ENCODE measurements around the gene G3BP1.
"Not testable (repeated sequence)": the region's sequence is repeated elsewhere in the genome, so short reads cannot be mapped to it uniquely, and the experiment has no call there.

Gene G3BP1

DNA sequence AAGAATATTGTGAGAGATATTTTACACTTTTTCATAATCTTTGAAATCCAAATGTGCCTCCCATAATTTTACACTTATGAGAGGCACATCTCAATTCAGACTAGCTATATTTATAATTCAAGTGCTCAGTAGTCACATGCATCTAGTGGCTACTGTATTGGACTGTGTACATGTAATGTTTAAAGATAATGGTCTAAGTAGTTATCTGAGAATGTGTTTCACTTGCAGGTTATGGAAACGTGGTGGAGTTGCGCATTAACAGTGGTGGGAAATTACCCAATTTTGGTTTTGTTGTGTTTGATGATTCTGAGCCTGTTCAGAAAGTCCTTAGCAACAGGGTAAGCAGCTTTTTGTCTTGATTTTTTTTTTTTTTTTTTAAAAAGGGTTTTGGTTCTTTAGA lies 28.8 kb downstream of the G3BP1 start:
- DNase-seq, result peak; percentile 65

- DNase-seq, result peak; percentile 86
Measured at GRCh38 chr5:151805414-151806223, 33.9 kb downstream of the G3BP1 start.

DNA sequence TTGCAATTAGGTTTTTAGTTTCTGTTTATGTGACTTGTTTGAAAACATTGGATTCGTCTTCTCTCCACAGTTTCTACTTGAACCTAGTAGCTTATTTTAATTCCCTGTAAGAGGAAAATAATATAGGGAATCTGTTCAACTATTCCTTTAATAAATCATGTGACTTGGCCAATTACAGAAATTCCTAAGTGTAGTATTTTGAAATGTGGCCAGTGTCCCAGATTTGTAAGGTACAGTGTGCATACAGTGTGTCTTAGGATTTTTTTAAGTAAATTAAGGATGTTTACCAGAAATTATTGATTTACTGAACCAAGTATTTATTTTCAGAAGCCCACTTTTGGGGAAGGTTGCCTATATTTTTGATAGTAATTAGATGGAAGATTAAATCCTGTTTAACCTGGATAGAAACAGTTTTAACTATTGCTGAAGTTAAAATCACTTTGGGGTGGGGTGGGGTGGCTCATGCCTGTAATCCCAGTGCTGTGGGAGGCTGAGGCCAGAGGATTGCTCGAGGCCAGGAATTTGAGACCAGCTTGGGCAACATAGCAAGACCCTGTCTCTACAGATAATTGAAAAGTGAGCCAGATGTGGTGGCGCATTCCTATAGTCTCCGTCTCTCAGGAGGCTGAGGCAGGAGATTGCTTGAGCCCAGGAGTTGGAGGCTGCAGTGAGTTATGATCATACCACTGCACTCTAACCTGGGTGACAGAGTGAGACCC lies 36.9 kb downstream of the G3BP1 start:
- no peak for DNase-seq

- DNase-seq, result no peak
Measured at GRCh38 chr5:151810449-151810848, 38.7 kb downstream of the G3BP1 start.

DNA sequence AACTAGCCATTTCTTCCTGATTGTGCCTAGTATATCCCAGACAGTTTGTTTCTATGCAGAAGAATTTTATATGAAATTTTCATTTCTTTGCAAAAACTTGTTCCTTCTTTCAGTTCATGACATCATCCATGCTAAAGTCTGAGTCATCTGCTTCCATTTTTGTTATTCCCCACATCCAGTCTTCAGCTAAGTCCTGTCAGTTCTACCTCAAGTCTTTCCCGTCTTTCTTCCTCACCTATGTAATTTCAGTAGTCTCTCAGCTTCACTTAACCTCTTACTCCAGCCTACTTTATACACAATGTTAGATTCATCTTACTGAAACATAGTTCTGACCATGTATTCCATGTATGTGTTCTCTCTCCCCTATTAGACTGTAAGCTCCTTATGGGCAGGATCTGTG lies 39.1 kb downstream of the G3BP1 start:
- no peak for DNase-seq

- DNase-seq, result no peak
Measured at GRCh38 chr5:151811593-151812321, 40.0 kb downstream of the G3BP1 start.

GRCh38 chr5:151812757-151813309 lies 41.1 kb downstream of the G3BP1 start:
- no peak for DNase-seq

GRCh38 chr5:151815051-151815450 lies 43.3 kb downstream of the G3BP1 start:
- no peak for DNase-seq

DNA sequence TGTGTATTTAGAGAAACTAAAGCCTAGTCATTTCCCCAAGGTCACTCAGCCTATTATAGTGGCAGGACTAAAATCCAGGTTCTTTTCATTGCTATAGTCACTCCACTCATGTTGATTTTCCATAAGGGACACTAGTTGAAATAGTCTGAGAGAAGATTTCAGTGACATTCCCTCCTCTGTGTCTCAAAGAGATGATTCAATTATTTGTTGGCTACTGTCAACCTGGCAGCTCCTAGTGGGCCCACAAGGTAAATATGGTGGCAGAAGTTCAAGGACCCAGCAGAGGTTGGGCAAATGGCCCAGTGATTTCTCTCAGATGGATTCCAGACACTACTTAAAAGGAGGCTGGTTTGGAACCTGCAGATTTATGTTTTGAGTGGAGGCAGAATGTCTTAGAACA lies 48.1 kb downstream of the G3BP1 start:
- no peak for DNase-seq

- DNase-seq, result no peak
Measured at GRCh38 chr5:151820271-151820670, 48.5 kb downstream of the G3BP1 start.

GRCh38 chr5:151820903-151821302 lies 49.1 kb downstream of the G3BP1 start:
- DNase-seq, result no peak

DNA sequence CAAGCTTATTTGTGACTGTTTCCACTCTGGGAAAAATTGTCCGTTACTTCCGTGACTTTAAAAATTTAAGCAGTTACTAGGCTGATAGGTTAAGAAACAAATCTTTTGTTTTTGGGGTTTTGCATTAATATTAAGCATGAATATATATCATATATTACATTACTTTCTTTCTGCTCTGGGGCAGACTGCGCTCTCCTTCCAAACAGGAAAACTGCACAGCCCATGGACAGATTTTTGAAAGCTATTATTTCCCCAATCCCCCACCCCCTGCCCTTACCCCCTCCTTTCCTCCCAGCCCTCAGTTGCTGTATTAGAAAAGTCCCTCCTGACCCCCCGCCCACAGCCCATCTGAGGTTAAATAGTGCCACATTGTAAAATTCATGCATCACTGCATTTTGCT lies 50.4 kb downstream of the G3BP1 start:
- DNase-seq, result no peak

GRCh38 chr5:151825445-151825844 lies 53.7 kb downstream of the G3BP1 start:
- DNase-seq, result peak; percentile 30

GRCh38 chr5:151829370-151829769 lies 57.6 kb downstream of the G3BP1 start:
- no peak for DNase-seq

DNA sequence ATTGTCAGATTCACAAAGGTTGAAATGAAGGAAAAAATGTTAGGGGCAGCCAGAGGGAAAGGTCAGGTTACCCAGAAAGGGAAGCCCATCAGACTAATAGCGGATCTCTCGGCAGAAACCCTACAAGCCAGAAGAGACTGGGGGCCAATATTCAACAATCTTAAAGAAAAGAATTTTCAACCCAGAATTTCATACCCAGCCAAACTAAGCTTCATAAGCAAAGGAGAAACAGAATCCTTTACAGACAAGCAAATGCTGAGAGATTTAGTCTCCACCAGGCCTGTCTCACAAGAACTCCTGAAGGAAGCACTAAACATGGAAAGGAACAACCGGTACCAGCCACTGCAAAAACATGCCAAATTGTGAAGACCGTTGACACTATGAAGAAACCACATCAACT lies 61.1 kb downstream of the G3BP1 start:
- DNase-seq, result not testable (repeated sequence)

DNA sequence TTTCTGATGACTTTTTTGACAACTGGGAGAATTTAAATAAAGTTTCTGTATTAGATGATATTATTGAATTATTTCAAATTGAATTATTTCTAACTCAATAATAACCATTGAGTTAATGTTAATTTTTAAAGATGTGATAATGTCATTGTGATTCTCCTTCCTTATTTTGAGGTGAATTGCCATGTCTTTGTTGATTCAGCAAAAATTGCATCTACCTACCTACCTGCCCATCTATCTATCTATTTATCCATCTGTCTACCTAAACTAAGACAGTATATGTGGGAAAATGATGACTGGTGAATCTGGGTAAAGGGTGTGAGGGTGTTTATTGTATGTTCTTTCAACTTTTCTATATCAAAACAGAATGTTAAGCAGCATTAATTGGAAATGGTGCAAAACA lies 75.0 kb downstream of the G3BP1 start:
- no peak for DNase-seq

GRCh38 chr5:151847871-151848270 lies 76.1 kb downstream of the G3BP1 start:
- no peak for DNase-seq

- DNase-seq, result no peak
Measured at GRCh38 chr5:151855701-151856100, 83.9 kb downstream of the G3BP1 start.

DNA sequence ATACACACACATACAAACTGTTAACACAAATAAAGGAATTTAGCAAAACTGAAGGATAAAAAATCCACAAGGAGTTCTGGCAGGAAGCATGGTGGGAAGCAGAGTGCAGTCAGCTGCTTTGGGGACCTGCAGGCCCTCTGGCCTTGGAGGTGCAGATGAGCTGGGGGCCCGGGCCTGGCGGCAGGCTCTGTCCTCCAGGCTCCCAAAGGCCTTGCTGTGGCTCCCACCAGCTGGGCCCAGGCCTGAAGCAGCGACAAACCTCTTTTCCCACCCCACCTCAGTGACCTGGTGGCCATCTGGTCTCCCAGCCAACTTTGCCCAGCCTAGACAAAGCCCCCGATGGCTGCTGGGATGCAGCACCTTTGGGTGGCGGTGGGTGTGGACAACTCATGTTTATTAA lies 85.1 kb downstream of the G3BP1 start:
- no peak for DNase-seq

DNA sequence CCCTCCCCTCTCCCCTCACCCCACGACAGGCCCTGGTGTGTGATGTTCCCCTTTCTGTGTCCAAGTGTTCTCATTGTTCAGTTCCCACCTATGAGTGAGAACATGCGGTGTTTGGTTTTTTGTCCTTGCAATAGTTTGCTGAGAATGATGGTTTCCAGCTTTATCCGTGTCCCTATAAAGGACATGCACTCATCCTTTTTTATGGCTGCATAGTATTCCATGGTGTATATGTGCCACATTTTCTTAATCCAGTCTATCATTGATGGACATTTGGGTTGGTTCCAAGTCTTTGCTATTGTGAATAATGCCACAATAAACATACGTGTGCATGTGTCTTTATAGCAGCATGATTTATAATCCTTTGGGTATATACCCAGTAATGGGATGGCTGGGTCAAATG lies 89.1 kb downstream of the G3BP1 start:
- DNase-seq, result not testable (repeated sequence)

All from MV-4-11 (cell line).